Astrocyte (in vitro differentiated cells and primary cell): Measurements from ENCODE around the gene TREML2.

ENCODE experiments used
- EZH2 ChIP-seq: IDR thresholded peaks from 2 replicates; pipeline ENCODE4 v1.6.1; 2012; ENCODE audit warnings: mild to moderate bottlenecking, low read length, inconsistent platforms; ENCODE audit not compliant: insufficient read depth
- TF ChIP-seq, protein P1 (sequence below): IDR thresholded peaks from 2 replicates; pipeline ENCODE4 v1.5.1; 2011; ENCODE audit warnings: low read depth, mild to moderate bottlenecking, inconsistent platforms, low read length, moderate library complexity; ENCODE audit not compliant: insufficient read depth

DNA sequence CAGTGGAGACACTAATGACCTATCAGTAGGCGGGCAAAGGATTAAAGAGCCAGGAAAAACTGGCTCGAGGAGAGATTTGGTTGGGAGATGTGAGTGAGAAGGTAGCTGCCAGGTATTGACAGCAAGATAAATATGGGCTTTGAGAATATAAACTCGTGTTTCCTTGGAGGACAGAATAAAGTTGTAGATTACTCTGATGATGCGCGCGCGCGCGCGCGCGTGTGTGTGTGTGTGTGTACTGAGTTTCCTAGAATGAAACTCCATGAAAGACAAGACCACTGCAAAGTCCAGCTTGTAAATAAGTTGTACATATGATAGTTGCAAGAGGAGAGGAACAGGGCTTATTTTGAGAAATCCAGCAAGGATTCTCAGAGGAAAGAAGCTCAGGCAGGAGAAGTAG lies 24.8 kb downstream of the TREML2 start:
- TF ChIP-seq, protein P1, sequence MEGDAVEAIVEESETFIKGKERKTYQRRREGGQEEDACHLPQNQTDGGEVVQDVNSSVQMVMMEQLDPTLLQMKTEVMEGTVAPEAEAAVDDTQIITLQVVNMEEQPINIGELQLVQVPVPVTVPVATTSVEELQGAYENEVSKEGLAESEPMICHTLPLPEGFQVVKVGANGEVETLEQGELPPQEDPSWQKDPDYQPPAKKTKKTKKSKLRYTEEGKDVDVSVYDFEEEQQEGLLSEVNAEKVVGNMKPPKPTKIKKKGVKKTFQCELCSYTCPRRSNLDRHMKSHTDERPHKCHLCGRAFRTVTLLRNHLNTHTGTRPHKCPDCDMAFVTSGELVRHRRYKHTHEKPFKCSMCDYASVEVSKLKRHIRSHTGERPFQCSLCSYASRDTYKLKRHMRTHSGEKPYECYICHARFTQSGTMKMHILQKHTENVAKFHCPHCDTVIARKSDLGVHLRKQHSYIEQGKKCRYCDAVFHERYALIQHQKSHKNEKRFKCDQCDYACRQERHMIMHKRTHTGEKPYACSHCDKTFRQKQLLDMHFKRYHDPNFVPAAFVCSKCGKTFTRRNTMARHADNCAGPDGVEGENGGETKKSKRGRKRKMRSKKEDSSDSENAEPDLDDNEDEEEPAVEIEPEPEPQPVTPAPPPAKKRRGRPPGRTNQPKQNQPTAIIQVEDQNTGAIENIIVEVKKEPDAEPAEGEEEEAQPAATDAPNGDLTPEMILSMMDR: no peak
- no peak for TF ChIP-seq EZH2
